Measurements from ENCODE around the gene RNU6-1.

DNA sequence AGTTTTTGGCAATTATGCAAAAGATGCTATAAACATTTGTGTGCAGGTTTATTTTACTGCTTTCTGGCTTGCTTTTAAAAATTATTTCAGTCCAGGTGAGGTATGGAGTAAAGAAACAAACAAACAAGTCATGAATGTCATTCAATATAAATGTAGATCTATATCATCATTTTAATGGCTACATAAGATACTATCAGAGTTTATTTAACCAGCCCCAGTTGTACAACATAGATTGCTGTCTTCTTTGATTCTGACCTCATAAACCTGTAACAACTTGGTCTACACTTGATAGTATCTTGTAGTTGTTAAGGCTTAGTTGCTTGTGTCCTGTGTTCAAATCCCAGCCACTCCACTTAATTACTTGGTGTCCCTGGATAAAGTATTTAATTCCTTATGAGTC is 46.0 kb upstream of the RNU6-1 start:
- no peak for TF ChIP-seq POLR2A (IDR thresholded peaks at IDR 0.05)
- TF ChIP-seq, protein P1, sequence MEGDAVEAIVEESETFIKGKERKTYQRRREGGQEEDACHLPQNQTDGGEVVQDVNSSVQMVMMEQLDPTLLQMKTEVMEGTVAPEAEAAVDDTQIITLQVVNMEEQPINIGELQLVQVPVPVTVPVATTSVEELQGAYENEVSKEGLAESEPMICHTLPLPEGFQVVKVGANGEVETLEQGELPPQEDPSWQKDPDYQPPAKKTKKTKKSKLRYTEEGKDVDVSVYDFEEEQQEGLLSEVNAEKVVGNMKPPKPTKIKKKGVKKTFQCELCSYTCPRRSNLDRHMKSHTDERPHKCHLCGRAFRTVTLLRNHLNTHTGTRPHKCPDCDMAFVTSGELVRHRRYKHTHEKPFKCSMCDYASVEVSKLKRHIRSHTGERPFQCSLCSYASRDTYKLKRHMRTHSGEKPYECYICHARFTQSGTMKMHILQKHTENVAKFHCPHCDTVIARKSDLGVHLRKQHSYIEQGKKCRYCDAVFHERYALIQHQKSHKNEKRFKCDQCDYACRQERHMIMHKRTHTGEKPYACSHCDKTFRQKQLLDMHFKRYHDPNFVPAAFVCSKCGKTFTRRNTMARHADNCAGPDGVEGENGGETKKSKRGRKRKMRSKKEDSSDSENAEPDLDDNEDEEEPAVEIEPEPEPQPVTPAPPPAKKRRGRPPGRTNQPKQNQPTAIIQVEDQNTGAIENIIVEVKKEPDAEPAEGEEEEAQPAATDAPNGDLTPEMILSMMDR (IDR thresholded peaks at IDR 0.05) = no peak
